Activated naive CD8-positive, alpha-beta T cell treated with anti-CD3 and anti-CD28 coated beads, Interleukin-2, amount 50 U/mL, for 24 hours (primary cell): ENCODE results near the gene TLE1.

ENCODE experiments used
- ATAC-seq: fragments of 150-1000 bp; cut with Tn5 transposase; one replicate; pipeline ENCODE4 v1.10.0; 2021
- DNase-seq: peaks from one replicate; pipeline ENCODE4 v3.0.0; 2021
- H3K27ac Mint-ChIP-seq: one replicate; pipeline ENCODE4 v1.8.0; 2021; ENCODE audit warnings: mild to moderate bottlenecking, mixed read lengths
- H3K27me3 Mint-ChIP-seq: one replicate; pipeline ENCODE4 v1.8.0; 2021; ENCODE audit warnings: mixed read lengths
- H3K36me3 Mint-ChIP-seq: one replicate; pipeline ENCODE4 v1.8.0; 2021; ENCODE audit warnings: low read depth, mixed read lengths
- H3K4me1 Mint-ChIP-seq: one replicate; pipeline ENCODE4 v1.8.0; 2021; ENCODE audit warnings: mixed read lengths
- H3K4me3 Mint-ChIP-seq: one replicate; pipeline ENCODE4 v1.8.0; 2021; ENCODE audit warnings: mild to moderate bottlenecking, moderate library complexity, mixed read lengths
- H3K9me3 Mint-ChIP-seq: one replicate; pipeline ENCODE4 v1.8.0; 2021; ENCODE audit warnings: mixed read lengths

Gene TLE1

DNA sequence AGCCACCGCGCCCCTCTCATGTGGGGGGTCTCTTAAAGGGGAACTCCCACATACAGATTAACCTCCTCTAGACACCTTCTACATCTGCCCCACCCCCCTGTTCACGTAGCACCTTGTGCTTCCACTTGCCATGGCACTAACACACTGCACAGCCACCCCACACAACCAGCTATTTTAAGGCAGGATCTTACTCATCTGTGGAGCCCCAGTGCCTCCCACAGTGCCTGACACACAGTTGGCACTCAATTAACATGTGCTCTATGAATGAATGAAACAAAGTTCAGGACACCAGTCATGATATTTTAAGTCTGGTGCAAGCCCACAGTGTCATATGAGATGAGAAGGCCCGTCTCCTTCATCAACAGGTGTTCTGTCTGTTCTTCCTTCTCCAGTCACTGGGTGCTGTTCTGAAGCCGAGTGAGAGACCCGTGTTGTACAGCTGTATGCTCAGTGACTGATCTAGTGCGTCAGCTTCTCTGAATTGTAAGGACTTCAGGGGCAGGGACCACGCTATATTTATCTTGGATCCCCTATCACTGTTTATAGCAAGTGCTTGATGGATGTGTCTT is 149.1 kb downstream of the TLE1 start:
- no peaks in the 10 kb centered on the region for H3K36me3 Mint-ChIP-seq
- no peaks in the 10 kb centered on the region for H3K9me3 Mint-ChIP-seq
- no peak overlapping the region for H3K4me3 Mint-ChIP-seq
- ATAC-seq, result no peak
- no peaks in the 10 kb centered on the region for H3K4me1 Mint-ChIP-seq
- DNase-seq, result no peak
- no peak overlapping the region for H3K27ac Mint-ChIP-seq
- H3K27me3 Mint-ChIP-seq, result no peaks in the 10 kb centered on the region

- H3K4me1 Mint-ChIP-seq, result no peaks in the 10 kb centered on the region
- no peaks in the 10 kb centered on the region for H3K27me3 Mint-ChIP-seq
- no peaks in the 10 kb centered on the region for H3K36me3 Mint-ChIP-seq
- DNase-seq, result no peak
- no peak for ATAC-seq
- no peak overlapping the region for H3K4me3 Mint-ChIP-seq
- no peaks in the 10 kb centered on the region for H3K9me3 Mint-ChIP-seq
- H3K27ac Mint-ChIP-seq, result no peak overlapping the region
Observed at GRCh38 chr9:81539317-81539716, 150.0 kb downstream of the TLE1 start.

GRCh38 chr9:81538890-81539289 is 150.5 kb downstream of the TLE1 start:
- DNase-seq (no peak), ATAC-seq (no peak)
- Mint-ChIP-seq H3K4me1 (no peaks in the 10 kb centered on the region), H3K27ac (no peak overlapping the region), H3K36me3 (no peaks in the 10 kb centered on the region), H3K27me3 (no peaks in the 10 kb centered on the region), H3K4me3 (no peak overlapping the region), H3K9me3 (no peaks in the 10 kb centered on the region)

GRCh38 chr9:81537964-81538363 is 151.4 kb downstream of the TLE1 start:
- no peaks in the 10 kb centered on the region for H3K4me1 Mint-ChIP-seq
- H3K36me3 Mint-ChIP-seq, result no peaks in the 10 kb centered on the region
- no peaks in the 10 kb centered on the region for H3K27me3 Mint-ChIP-seq
- no peak overlapping the region for H3K4me3 Mint-ChIP-seq
- no peak overlapping the region for H3K27ac Mint-ChIP-seq
- H3K9me3 Mint-ChIP-seq, result no peaks in the 10 kb centered on the region
- no peak for DNase-seq
- ATAC-seq, result no peak

DNA sequence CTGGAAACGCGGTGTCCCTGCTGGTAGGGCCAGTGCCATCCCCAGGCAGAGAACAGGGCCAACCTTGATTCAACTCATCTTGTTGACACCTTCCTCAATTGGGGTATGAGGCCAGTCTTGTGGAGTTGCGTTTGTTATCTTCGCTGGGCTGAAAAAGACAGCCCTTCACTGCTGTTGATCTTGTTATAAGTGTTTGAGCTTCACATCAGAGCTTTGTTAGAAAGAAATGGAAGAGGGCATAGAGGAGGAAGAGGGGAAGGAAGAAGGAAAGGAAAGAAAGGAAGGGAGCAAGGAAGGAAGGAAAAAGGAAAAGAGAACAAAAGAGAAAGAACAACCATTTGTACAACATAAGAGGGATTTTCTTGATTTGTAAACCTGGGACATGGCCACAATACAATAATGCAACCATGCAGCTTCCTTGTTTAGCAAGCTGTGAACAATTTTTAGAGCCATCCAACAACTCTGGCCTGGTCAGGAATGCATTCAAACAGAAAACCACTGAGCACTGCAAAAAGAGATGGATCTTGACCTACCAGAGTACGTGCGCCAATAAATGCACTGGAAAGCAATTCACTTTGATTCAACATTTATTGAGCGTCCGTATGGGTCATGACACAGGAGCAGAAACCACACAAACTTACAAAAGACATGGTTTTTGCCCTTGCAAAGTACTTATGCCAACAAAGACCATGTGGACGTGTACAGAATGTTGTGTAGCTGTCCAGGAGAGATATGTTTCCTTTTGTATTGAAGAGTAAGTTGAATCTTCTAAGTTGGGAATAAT is 152.9 kb downstream of the TLE1 start:
- Mint-ChIP-seq H3K4me3 (no peak overlapping the region), H3K36me3 (no peaks in the 10 kb centered on the region)

GRCh38 chr9:81535542-81536241 is 153.7 kb downstream of the TLE1 start:
- Mint-ChIP-seq H3K9me3 (no peaks in the 10 kb centered on the region), H3K36me3 (no peaks in the 10 kb centered on the region), H3K4me1 (no peaks in the 10 kb centered on the region), H3K27ac (no peak overlapping the region), H3K27me3 (peaks cover 2% of the 10 kb centered on the region), H3K4me3 (no peak overlapping the region)
- DNase-seq, result no peak
- no peak for ATAC-seq

More for the DNA sequence above, 152.9 kb downstream of the TLE1 start:
- no peak for ATAC-seq
- Mint-ChIP-seq H3K4me1 (no peaks in the 10 kb centered on the region), H3K27me3 (no peaks in the 10 kb centered on the region), H3K9me3 (no peaks in the 10 kb centered on the region), H3K27ac (no peak overlapping the region)
- DNase-seq, result no peak

- Mint-ChIP-seq H3K36me3 (no peaks in the 10 kb centered on the region), H3K9me3 (no peaks in the 10 kb centered on the region), H3K4me3 (no peak overlapping the region), H3K27me3 (peaks cover 2% of the 10 kb centered on the region), H3K4me1 (no peaks in the 10 kb centered on the region), H3K27ac (no peak overlapping the region)
- DNase-seq, result no peak
- no peak for ATAC-seq
Observed at GRCh38 chr9:81534138-81534875, 155.0 kb downstream of the TLE1 start.
